COLO668 (cell line): Measurements from ENCODE around the gene NCOA7.
"Not testable (repeated sequence)": the region's sequence is repeated elsewhere in the genome, so short reads cannot be mapped to it uniquely, and the experiment has no call there.

ENCODE experiments used
- DNase-seq: peaks from one replicate; lab custom pipeline; 2025; ENCODE audit not compliant: unreplicated experiment; lab: John Stamatoyannopoulos, UW

The NCOA7 gene

GRCh38 chr6:125753937-125754259, 36.9 kb upstream of the NCOA7 start:
- no peak for DNase-seq

DNA sequence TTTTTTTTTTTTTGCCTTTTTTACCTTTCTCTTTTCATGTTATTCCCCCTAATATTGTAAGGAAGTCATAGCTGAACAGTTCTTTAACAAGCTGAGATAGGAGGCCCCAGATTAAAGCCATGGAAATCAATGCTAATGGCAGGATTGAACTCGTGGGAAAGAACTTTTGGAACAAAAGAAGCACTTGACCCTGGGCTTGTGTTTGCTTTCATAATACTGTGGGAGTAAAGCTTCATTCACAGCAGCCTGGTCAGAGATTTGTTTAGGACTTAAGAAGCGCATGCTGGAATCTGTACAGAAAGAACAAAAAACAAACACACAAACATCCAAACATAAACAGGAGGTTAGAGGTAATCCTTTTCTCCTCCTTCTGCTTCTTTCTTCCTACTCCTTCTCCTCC, 36.2 kb upstream of the NCOA7 start:
- no peak for DNase-seq

DNA sequence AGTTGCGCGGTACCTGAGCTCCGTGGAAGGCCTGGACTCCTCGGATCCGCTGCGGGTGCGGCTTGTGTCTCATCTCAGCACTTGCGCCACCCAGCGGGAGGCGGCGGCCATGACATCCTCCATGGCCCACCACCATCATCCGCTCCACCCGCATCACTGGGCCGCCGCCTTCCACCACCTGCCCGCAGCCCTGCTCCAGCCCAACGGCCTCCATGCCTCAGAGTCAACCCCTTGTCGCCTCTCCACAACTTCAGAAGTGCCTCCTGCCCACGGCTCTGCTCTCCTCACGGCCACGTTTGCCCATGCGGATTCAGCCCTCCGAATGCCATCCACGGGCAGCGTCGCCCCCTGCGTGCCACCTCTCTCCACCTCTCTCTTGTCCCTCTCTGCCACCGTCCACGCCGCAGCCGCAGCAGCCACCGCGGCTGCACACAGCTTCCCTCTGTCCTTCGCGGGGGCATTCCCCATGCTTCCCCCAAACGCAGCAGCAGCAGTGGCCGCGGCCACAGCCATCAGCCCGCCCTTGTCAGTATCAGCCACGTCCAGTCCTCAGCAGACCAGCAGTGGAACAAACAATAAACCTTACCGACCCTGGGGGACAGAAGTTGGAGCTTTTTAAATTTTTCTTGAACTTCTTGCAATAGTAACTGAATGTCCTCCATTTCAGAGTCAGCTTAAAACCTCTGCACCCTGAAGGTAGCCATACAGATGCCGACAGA, 31.4 kb upstream of the NCOA7 start:
- DNase-seq, result no peak

DNA sequence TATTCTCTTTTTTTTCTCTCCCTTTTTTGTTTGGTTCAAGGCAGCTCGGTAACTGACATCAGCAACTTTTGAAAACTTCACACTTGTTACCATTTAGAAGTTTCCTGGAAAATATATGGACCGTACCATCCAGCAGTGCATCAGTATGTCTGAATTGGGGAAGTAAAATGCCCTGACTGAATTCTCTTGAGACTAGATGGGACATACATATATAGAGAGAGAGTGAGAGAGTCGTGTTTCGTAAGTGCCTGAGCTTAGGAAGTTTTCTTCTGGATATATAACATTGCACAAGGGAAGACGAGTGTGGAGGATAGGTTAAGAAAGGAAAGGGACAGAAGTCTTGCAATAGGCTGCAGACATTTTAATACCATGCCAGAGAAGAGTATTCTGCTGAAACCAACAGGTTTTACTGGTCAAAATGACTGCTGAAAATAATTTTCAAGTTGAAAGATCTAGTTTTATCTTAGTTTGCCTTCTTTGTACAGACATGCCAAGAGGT, 30.8 kb upstream of the NCOA7 start:
- no peak for DNase-seq

DNA sequence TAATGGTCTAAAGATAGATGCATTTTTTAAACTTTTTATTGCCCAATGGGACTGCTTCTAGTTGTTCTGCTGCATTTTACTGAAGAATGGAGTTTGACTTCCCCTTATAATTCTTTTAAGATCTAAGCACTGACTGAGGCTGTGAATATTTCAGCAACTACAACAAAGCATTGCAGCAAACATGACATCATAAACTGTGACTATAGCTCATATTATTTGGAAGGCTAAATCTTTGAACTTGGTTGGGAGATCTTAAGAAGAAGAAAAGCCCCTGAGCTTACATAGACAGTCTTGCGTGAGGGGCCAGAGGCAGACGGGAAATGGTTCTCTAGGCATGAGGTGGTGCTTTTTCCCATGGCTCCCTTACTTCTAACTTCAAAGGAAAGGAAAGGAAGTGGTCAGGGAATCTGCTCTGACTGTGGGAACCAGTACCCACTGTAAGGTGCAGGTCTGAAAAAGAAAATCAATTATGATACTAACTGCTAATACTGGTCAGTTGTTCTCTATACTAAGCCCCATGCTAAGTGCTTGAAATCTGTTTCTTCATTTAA, 26.6 kb upstream of the NCOA7 start:
- DNase-seq, result no peak

DNA sequence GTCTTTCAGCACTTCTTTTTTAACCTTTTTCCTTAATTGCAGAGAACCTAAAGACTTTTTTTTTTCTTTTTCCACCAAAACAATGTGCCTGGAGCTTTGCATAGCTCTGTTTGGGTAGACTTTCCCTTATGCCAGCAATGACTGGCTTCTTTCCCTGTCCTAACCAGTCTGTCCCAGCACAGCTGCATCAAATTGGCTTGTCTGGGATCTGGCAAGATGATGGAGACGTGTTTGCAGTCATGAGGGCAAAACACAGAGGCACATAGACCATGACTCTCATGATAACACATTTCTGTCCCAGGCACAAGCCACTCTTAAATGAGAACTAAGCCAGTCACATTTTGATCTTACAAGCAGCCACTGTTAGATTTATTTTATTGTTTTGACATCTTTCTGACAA, 24.8 kb upstream of the NCOA7 start:
- DNase-seq, result no peak

DNA sequence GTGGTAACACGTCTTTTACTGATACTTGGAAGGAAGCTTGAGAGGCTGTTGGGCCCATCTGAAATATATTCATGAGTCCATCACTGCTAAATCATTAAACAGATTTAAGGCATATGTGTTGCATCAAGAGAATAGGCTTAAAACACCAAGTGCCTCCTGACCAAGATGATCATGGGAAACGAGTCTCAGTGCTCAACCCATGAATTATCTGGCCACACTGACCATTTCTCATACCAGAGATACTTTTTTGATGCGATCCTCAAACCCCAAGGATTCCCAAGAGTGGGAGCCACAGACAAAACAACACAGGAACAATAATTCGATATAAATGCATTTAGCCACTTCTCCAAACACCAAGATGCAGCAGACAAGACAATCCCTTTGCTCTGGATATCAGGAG, 24.1 kb upstream of the NCOA7 start:
- no peak for DNase-seq

- DNase-seq, result no peak
Observed at GRCh38 chr6:125769147-125769783, 21.5 kb upstream of the NCOA7 start.

- DNase-seq, result no peak
Observed at GRCh38 chr6:125773387-125774341, 17.1 kb upstream of the NCOA7 start.

- DNase-seq, result not testable (repeated sequence)
Observed at GRCh38 chr6:125776107-125776826, 14.5 kb upstream of the NCOA7 start.

GRCh38 chr6:125779924-125780539, 10.7 kb upstream of the NCOA7 start:
- DNase-seq, result peak; percentile 59

DNA sequence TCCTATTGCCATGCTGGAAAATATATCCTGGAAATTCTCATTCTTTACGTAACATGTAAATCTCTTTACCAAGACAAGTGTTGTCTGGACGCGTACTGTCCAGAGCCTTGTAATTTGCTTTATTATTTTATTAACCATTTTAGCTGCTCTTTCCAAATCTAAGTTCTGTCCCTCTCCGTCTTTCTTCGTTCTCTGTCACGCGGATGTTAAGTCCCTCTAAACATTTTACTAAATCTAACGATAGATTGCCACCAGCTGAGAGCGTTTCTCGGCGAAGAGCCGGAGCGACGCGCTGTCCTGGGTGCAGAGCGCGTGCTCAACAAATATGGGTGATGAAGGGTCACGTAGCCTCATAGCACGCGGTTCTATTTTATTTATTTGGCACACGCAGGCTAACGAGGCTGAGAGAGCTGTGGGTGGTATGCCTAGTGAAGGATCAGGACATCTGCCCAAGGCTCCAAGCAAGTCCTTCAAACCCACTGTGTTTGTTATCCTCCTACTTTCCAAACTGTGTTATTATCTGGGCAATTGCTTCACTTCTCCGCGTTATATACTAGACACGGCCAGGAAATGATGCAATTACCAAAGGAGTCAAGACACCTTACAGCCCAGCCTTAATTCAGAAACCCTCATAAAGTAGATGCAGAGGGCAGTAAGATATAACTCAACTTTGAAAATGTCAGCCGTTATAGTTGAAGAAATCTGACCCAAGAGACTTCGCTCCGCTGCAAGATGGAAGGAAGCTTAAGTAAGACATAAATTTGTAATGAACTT, 10.0 kb upstream of the NCOA7 start:
- peak; percentile 51 for DNase-seq

DNA sequence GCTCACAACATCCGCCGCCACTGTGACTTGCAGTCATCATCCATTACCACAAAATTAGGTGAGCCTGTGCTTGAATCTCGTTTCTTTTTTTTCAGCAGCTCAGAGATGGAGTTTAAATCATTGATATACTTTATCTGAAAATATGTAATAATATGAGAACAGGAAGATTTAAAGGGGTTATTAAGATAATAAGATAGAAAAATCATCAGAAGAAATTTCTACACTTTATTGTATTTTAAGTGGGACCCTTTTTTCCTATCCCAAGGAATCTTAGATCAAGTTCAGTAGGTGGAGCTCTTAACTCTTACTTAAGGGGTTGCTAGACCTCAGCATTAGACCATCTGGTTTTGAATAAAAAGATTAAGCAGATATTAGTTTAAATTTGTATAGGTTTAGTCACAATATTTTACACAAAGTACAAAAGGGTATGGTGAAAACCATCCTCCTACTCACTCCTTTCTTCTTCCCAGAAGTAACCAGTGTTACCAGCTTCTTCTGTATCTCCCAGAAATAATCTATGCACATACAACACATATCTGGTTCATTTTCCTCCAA, 9.4 kb upstream of the NCOA7 start:
- no peak for DNase-seq

DNA sequence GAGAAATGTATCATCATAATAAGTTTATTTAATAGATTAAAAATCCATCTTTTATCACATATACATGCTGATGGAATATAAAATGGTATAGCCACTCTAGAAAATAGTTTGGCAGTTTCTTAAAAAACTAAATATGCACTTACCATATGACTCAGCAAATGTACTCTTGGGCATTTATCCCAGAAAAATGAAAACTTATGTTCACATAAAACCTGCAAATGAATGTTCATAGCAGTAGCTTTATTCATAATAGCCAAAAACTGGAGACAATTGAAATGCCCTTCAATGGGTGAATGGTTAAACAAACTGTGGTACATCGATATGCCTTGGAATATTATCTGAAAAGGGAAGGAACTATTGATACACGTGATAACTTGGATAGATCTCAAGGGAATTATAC, 6.4 kb upstream of the NCOA7 start:
- no peak for DNase-seq

GRCh38 chr6:125787791-125788190, 3.0 kb upstream of the NCOA7 start:
- DNase-seq, result no peak

- no peak for DNase-seq
Observed at GRCh38 chr6:125789167-125789566, 1.6 kb upstream of the NCOA7 start.

DNA sequence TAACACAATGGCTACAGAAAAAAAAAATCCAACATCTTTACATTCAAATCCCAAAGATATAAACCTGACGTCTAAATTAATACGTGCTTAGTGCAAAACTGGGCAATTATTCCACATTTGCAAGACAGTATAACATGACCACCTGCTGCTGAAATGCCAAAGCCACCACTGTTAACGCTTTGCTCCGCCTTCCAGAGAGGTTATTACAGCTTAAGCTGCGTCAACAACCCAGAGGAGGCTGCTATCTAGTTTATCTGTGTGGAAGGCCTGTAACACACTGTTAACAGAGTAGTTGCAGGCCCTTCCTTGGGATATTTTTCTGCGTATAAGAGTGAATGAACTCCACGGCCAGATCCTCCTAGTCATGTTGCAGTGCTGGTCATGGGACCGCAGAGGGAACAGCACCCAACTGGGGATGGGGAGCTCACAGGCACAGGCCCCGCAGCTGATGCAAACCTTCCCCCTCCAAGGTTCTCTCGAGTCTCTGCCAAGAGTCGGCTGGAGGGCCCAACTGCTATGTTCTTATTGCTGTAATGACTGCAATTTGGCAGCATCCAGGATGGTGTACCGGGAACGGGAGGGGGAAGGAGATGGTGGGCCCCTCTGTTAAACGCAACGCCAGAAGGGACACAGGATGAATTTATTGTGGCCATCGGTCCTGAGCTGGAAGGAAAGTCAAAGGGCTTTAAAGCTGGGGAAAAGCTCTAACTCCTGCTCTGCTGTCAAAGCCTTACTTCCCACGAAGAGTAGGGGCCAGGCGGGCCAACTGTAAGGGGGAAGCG, 993 bp upstream of the NCOA7 start:
- DNase-seq, result peak; percentile 54

- DNase-seq, result peak; percentile 11
Observed at GRCh38 chr6:125791151-125791819, 525 bp downstream of the NCOA7 start.
